ENCODE measurements around the gene ATAD3C.
"Not testable (repeated sequence)": the region's sequence is repeated elsewhere in the genome, so short reads cannot be mapped to it uniquely, and the experiment has no call there.

The ATAD3C gene

GRCh38 chr1:1505366-1505798 lies 55.9 kb downstream of the ATAD3C start:
- H3K4me3 ChIP-seq (ENCODE audit: low read depth, low read length); in situ Hi-C loops (cut with HindIII; ENCODE audit: low sequenced_read_pairs); DNase-seq (ENCODE audit: low read depth): not testable (repeated sequence)
- peak; percentile 32 for TF ChIP-seq CTCF (IDR thresholded peaks at IDR 0.05; ENCODE audit: low read depth, low read length, missing control alignments)

- H3K4me3 ChIP-seq (ENCODE audit: low read depth, low read length); DNase-seq (ENCODE audit: low read depth); in situ Hi-C loops (cut with HindIII; ENCODE audit: low sequenced_read_pairs): not testable (repeated sequence)
Observed at GRCh38 chr1:1505801-1506200, 56.3 kb downstream of the ATAD3C start.

GRCh38 chr1:1507305-1507704 lies 57.8 kb downstream of the ATAD3C start:
- no peak overlapping the region for H3K4me3 ChIP-seq (ENCODE audit: low read depth, low read length)
- in situ Hi-C loops (cut with HindIII; ENCODE audit: low sequenced_read_pairs), result no loop called here
- no peak for TF ChIP-seq CTCF (IDR thresholded peaks at IDR 0.05; ENCODE audit: low read depth, low read length, missing control alignments)
- DNase-seq (ENCODE audit: low read depth), result no peak

- H3K4me3 ChIP-seq (ENCODE audit: low read depth, low read length); in situ Hi-C loops (cut with HindIII; ENCODE audit: low sequenced_read_pairs); DNase-seq (ENCODE audit: low read depth): not testable (repeated sequence)
Observed at GRCh38 chr1:1508775-1509464, 59.4 kb downstream of the ATAD3C start.

- DNase-seq (ENCODE audit: low read depth); H3K4me3 ChIP-seq (ENCODE audit: low read depth, low read length); in situ Hi-C loops (cut with HindIII; ENCODE audit: low sequenced_read_pairs): not testable (repeated sequence)
Observed at GRCh38 chr1:1509465-1509850, 60.0 kb downstream of the ATAD3C start.

- TF ChIP-seq CTCF (IDR thresholded peaks at IDR 0.05; ENCODE audit: low read depth, low read length, missing control alignments), result no peak
- DNase-seq (ENCODE audit: low read depth), result no peak
- H3K4me3 ChIP-seq (ENCODE audit: low read depth, low read length), result peak overlapping the region; percentile 88
- in situ Hi-C loops (cut with HindIII; ENCODE audit: low sequenced_read_pairs), result no loop called here
Observed at GRCh38 chr1:1510912-1511532, 61.5 kb downstream of the ATAD3C start.

GRCh38 chr1:1511533-1512285 lies 62.2 kb downstream of the ATAD3C start, which contains the start of gene ATAD3A:
TSS of gene ATAD3A (plus strand) at chr1:1512162. CDS start at chr1:1512269, 107 bp downstream.
- DNase-seq (ENCODE audit: low read depth), result peak; percentile 94
- in situ Hi-C loops (cut with HindIII; ENCODE audit: low sequenced_read_pairs), result no loop called here
- no peak for TF ChIP-seq CTCF (IDR thresholded peaks at IDR 0.05; ENCODE audit: low read depth, low read length, missing control alignments)
- peak within 1 kb of the TSS; percentile 88 for H3K4me3 ChIP-seq (ENCODE audit: low read depth, low read length)

- H3K4me3 ChIP-seq (ENCODE audit: low read depth, low read length), result peak overlapping the region; percentile 88
- in situ Hi-C loops (cut with HindIII; ENCODE audit: low sequenced_read_pairs); DNase-seq (ENCODE audit: low read depth): not testable (repeated sequence)
Observed at GRCh38 chr1:1512425-1512824, 62.9 kb downstream of the ATAD3C start.

GRCh38 chr1:1513675-1514074 lies 64.2 kb downstream of the ATAD3C start:
- H3K4me3 ChIP-seq (ENCODE audit: low read depth, low read length); DNase-seq (ENCODE audit: low read depth); in situ Hi-C loops (cut with HindIII; ENCODE audit: low sequenced_read_pairs): not testable (repeated sequence)

GRCh38 chr1:1514376-1514775 lies 64.9 kb downstream of the ATAD3C start:
- H3K4me3 ChIP-seq (ENCODE audit: low read depth, low read length); DNase-seq (ENCODE audit: low read depth); in situ Hi-C loops (cut with HindIII; ENCODE audit: low sequenced_read_pairs): not testable (repeated sequence)

GRCh38 chr1:1516923-1517322 lies 67.4 kb downstream of the ATAD3C start:
- H3K4me3 ChIP-seq (ENCODE audit: low read depth, low read length); in situ Hi-C loops (cut with HindIII; ENCODE audit: low sequenced_read_pairs); DNase-seq (ENCODE audit: low read depth): not testable (repeated sequence)

Data from astrocyte of the cerebellum (primary cell).